Activated CD4-positive, alpha-beta memory T cell treated with anti-CD3 and anti-CD28 coated beads for 36 hours (primary cell): ENCODE measurements around the gene POU3F3. TPM values are rescaled to one million over a fixed set of nuclear protein-coding genes. Genes with fewer than 3 reads are reported as not detected.

Source experiments
- CTCF ChIA-PET: fragments of 350-600 bp; sonication (Branson Sonifier 250); formaldehyde crosslinking; loops from one replicate; lab custom pipeline; 2021; ENCODE audit warnings: antibody characterized with exemption, inconsistent platforms; lab: Charles Lee
- POLR2A ChIA-PET: fragments of 350-600 bp; sonication (Branson Sonifier 250); formaldehyde crosslinking; loops from one replicate; lab custom pipeline; 2021; ENCODE audit warnings: antibody characterized with exemption; lab: Charles Lee
- DNase-seq: peaks from one replicate; pipeline ENCODE4 v3.0.0-alpha.2; 2020
- H3K27ac Mint-ChIP-seq: one replicate; pipeline ENCODE4 v1.8.0; 2021; ENCODE audit warnings: mixed read lengths
- H3K27me3 Mint-ChIP-seq: one replicate; pipeline ENCODE4 v1.8.0; 2021; ENCODE audit warnings: mixed read lengths
- H3K36me3 Mint-ChIP-seq: one replicate; pipeline ENCODE4 v1.8.0; 2021; ENCODE audit warnings: mixed read lengths
- H3K4me1 Mint-ChIP-seq: one replicate; pipeline ENCODE4 v1.8.0; 2021; ENCODE audit warnings: low read depth, mixed read lengths
- H3K4me3 Mint-ChIP-seq: one replicate; pipeline ENCODE4 v1.8.0; 2021; ENCODE audit warnings: mild to moderate bottlenecking, mixed read lengths
- H3K9me3 Mint-ChIP-seq: one replicate; pipeline ENCODE4 v1.8.0; 2021; ENCODE audit warnings: mixed read lengths
- intact Hi-C: fragments of 100-400 bp; cut with micrococcal nuclease; formaldehyde crosslinking; loops from one replicate; pipeline ENCODE4 v1.15.1; 2023
- total RNA-seq, 2 experiments: library from RNA; stranded (reverse); gene quantifications; one replicate each; pipeline ENCODE4 v1.2.3, GENCODE V29; 2021

Gene POU3F3
- total RNA-seq, 2 experiments from 2014 or later: not detected

GRCh38 chr2:104875262-104875661, 21.3 kb downstream of the POU3F3 start:
- Mint-ChIP-seq H3K4me1 (peaks cover 12% of the 10 kb centered on the region), H3K36me3 (no peaks in the 10 kb centered on the region), H3K27me3 (peaks cover 53% of the 10 kb centered on the region), H3K9me3 (no peaks in the 10 kb centered on the region), H3K4me3 (no peak overlapping the region), H3K27ac (no peak overlapping the region)
- ChIA-PET CTCF (no interaction called here), POLR2A (no interaction called here)
- intact Hi-C loops: no loop called here
- DNase-seq: no peak

- POLR2A ChIA-PET: no interaction called here
- DNase-seq: no peak
- no peaks in the 10 kb centered on the region for H3K36me3 Mint-ChIP-seq
- intact Hi-C loops: no loop called here
- H3K4me1 Mint-ChIP-seq: peaks cover 7% of the 10 kb centered on the region
- CTCF ChIA-PET: no interaction called here
- H3K27me3 Mint-ChIP-seq: peaks cover 45% of the 10 kb centered on the region
- no peak overlapping the region for H3K27ac Mint-ChIP-seq
- H3K9me3 Mint-ChIP-seq: no peaks in the 10 kb centered on the region
- H3K4me3 Mint-ChIP-seq: no peak overlapping the region
Measured at GRCh38 chr2:104876606-104877570, 23.0 kb downstream of the POU3F3 start.

- DNase-seq: no peak
- Mint-ChIP-seq H3K36me3 (no peaks in the 10 kb centered on the region), H3K9me3 (no peaks in the 10 kb centered on the region), H3K4me3 (no peak overlapping the region), H3K27me3 (peaks cover 39% of the 10 kb centered on the region), H3K27ac (no peak overlapping the region), H3K4me1 (no peaks in the 10 kb centered on the region)
- intact Hi-C loops: no loop called here
- CTCF ChIA-PET: interaction anchor here (1.2 kb wide), 1 partner anchor 30 kb away, joined by 4 read pairs; no protein-coding TSS in a partner anchor
- POLR2A ChIA-PET: no interaction called here
Measured at GRCh38 chr2:104878863-104879512, 25.1 kb downstream of the POU3F3 start.

- CTCF ChIA-PET: interaction anchor here (1.2 kb wide), 1 partner anchor 31 kb away, joined by 4 read pairs; no protein-coding TSS in a partner anchor
Measured at GRCh38 chr2:104880076-104880475, 26.2 kb downstream of the POU3F3 start.

GRCh38 chr2:104883357-104883756, 29.4 kb downstream of the POU3F3 start:
- Mint-ChIP-seq H3K4me1 (peaks cover 4% of the 10 kb centered on the region), H3K9me3 (no peaks in the 10 kb centered on the region), H3K4me3 (no peak overlapping the region), H3K27me3 (peaks cover 31% of the 10 kb centered on the region), H3K27ac (no peak overlapping the region), H3K36me3 (no peaks in the 10 kb centered on the region)
- no peak for DNase-seq
- intact Hi-C loops: no loop called here
- CTCF ChIA-PET: no interaction called here
- POLR2A ChIA-PET: no interaction called here

More at GRCh38 chr2:104880076-104880475, 26.2 kb downstream of the POU3F3 start:
- no peak for DNase-seq
- Mint-ChIP-seq H3K9me3 (no peaks in the 10 kb centered on the region), H3K4me1 (no peaks in the 10 kb centered on the region), H3K27me3 (peaks cover 36% of the 10 kb centered on the region), H3K4me3 (no peak overlapping the region), H3K36me3 (no peaks in the 10 kb centered on the region), H3K27ac (no peak overlapping the region)
- intact Hi-C loops: no loop called here
- POLR2A ChIA-PET: no interaction called here

GRCh38 chr2:104885119-104885782, 31.3 kb downstream of the POU3F3 start:
- Mint-ChIP-seq H3K4me3 (no peak overlapping the region), H3K27ac (no peak overlapping the region), H3K36me3 (no peaks in the 10 kb centered on the region), H3K27me3 (peaks cover 22% of the 10 kb centered on the region), H3K4me1 (peaks cover 12% of the 10 kb centered on the region), H3K9me3 (no peaks in the 10 kb centered on the region)
- CTCF ChIA-PET: no interaction called here
- POLR2A ChIA-PET: no interaction called here
- intact Hi-C loops: no loop called here
- DNase-seq: no peak

- peaks cover 18% of the 10 kb centered on the region for H3K27me3 Mint-ChIP-seq
- ChIA-PET POLR2A (no interaction called here), CTCF (no interaction called here)
- no peak overlapping the region for H3K4me3 Mint-ChIP-seq
- H3K27ac Mint-ChIP-seq: no peak overlapping the region
- no peaks in the 10 kb centered on the region for H3K36me3 Mint-ChIP-seq
- intact Hi-C loops: no loop called here
- no peaks in the 10 kb centered on the region for H3K9me3 Mint-ChIP-seq
- no peak for DNase-seq
- peaks cover 12% of the 10 kb centered on the region for H3K4me1 Mint-ChIP-seq
Measured at GRCh38 chr2:104887676-104888075, 33.8 kb downstream of the POU3F3 start.

GRCh38 chr2:104888489-104889258, 34.8 kb downstream of the POU3F3 start:
- H3K27me3 Mint-ChIP-seq: peaks cover 15% of the 10 kb centered on the region
- no peak for DNase-seq
- ChIA-PET POLR2A (interaction anchor here (0.6 kb wide), 1 partner anchor 23 kb away, joined by 3 read pairs; no protein-coding TSS in a partner anchor), CTCF (no interaction called here)
- no peaks in the 10 kb centered on the region for H3K36me3 Mint-ChIP-seq
- no peaks in the 10 kb centered on the region for H3K9me3 Mint-ChIP-seq
- no peak overlapping the region for H3K4me3 Mint-ChIP-seq
- intact Hi-C loops: no loop called here
- peaks cover 12% of the 10 kb centered on the region for H3K4me1 Mint-ChIP-seq
- H3K27ac Mint-ChIP-seq: no peak overlapping the region

- Mint-ChIP-seq H3K27ac (no peak overlapping the region), H3K9me3 (no peaks in the 10 kb centered on the region), H3K36me3 (no peaks in the 10 kb centered on the region), H3K4me3 (no peak overlapping the region), H3K27me3 (peaks cover 12% of the 10 kb centered on the region), H3K4me1 (peaks cover 12% of the 10 kb centered on the region)
- CTCF ChIA-PET: no interaction called here
- intact Hi-C loops: no loop called here
- POLR2A ChIA-PET: interaction anchor here (0.6 kb wide), 1 partner anchor 22 kb away, joined by 3 read pairs; no protein-coding TSS in a partner anchor
- no peak for DNase-seq
Measured at GRCh38 chr2:104889291-104889959, 35.5 kb downstream of the POU3F3 start.

GRCh38 chr2:104889960-104890684, 36.2 kb downstream of the POU3F3 start:
- DNase-seq: no peak
- Mint-ChIP-seq H3K36me3 (no peaks in the 10 kb centered on the region), H3K27ac (no peak overlapping the region), H3K27me3 (peaks cover 7% of the 10 kb centered on the region), H3K4me3 (no peak overlapping the region), H3K4me1 (peaks cover 12% of the 10 kb centered on the region), H3K9me3 (no peaks in the 10 kb centered on the region)
- intact Hi-C loops: no loop called here
- POLR2A ChIA-PET: no interaction called here
- CTCF ChIA-PET: no interaction called here

GRCh38 chr2:104890685-104891069, 36.8 kb downstream of the POU3F3 start:
- no peak for DNase-seq
- Mint-ChIP-seq H3K27ac (no peak overlapping the region), H3K36me3 (no peaks in the 10 kb centered on the region), H3K4me3 (no peak overlapping the region), H3K4me1 (peaks cover 12% of the 10 kb centered on the region), H3K27me3 (peaks cover 7% of the 10 kb centered on the region), H3K9me3 (no peaks in the 10 kb centered on the region)
- intact Hi-C loops: no loop called here
- POLR2A ChIA-PET: no interaction called here
- CTCF ChIA-PET: no interaction called here
